SK-N-SH treated with all-trans-retinoic acid at 6 μM for 48 hours (cell line): ENCODE data around the gene UGT1A3.

Experiments
- ATAC-seq: fragments of 200-7000 bp; cut with Tn5 transposase; 3 replicates; pipeline ENCODE4 v1.9.1; 2020; ENCODE audit warnings: mild to moderate bottlenecking, moderate library complexity
- BACH2 ChIP-seq: fragments of 250-450 bp; sonication (Bioruptor Pico); IDR thresholded peaks from 2 replicates; pipeline ENCODE4 v1.9.0; 2021; ENCODE audit warnings: mild to moderate bottlenecking, borderline replicate concordance
- CREB5 ChIP-seq: fragments of 250-450 bp; sonication (Bioruptor Pico); IDR thresholded peaks from 2 replicates; pipeline ENCODE4 v1.5.1; 2020; ENCODE audit warnings: low read depth, mild to moderate bottlenecking, moderate library complexity
- CSDC2 ChIP-seq: fragments of 250-450 bp; sonication (Bioruptor Pico); IDR thresholded peaks from 2 replicates; pipeline ENCODE4 v1.5.0; 2020; ENCODE audit warnings: mild to moderate bottlenecking, moderate library complexity
- CSRNP3 ChIP-seq: fragments of 250-450 bp; sonication (Bioruptor Pico); IDR thresholded peaks from 2 replicates; pipeline ENCODE4 v1.5.1; 2021; ENCODE audit warnings: mild to moderate bottlenecking, moderate library complexity
- ESRRG ChIP-seq: fragments of 250-450 bp; sonication (Bioruptor Pico); IDR thresholded peaks from 2 replicates; pipeline ENCODE4 v1.6.1; 2021; ENCODE audit warnings: mild to moderate bottlenecking
- GLIS3 ChIP-seq: fragments of 250-450 bp; sonication (Bioruptor Pico); IDR thresholded peaks from 2 replicates; pipeline ENCODE4 v1.5.0; 2020; ENCODE audit warnings: mild to moderate bottlenecking, moderate library complexity
- PATZ1 ChIP-seq: fragments of 250-450 bp; sonication (Bioruptor Pico); IDR thresholded peaks from 2 replicates; pipeline ENCODE4 v1.8.0; 2020; ENCODE audit warnings: mild to moderate bottlenecking, moderate library complexity, borderline replicate concordance
- POU6F1 ChIP-seq: fragments of 250-450 bp; sonication (Bioruptor Pico); IDR thresholded peaks from 2 replicates; pipeline ENCODE4 v1.8.0; 2021; ENCODE audit warnings: low read depth, mild to moderate bottlenecking, moderate library complexity, borderline replicate concordance
- RARB ChIP-seq: fragments of 250-450 bp; sonication (Bioruptor Pico); IDR thresholded peaks from 2 replicates; pipeline ENCODE4 v1.8.0; 2021; ENCODE audit warnings: mild to moderate bottlenecking, moderate library complexity
- SNAI2 ChIP-seq: fragments of 250-450 bp; sonication (Bioruptor Pico); IDR thresholded peaks from 2 replicates; pipeline ENCODE4 v1.5.0; 2020; ENCODE audit warnings: mild to moderate bottlenecking, moderate library complexity
- TCF4 ChIP-seq: fragments of 250-450 bp; sonication (Bioruptor Pico); IDR thresholded peaks from 2 replicates; pipeline ENCODE4 v1.8.0; 2021; ENCODE audit warnings: mild to moderate bottlenecking, moderate library complexity, borderline replicate concordance
- TOX ChIP-seq: fragments of 250-450 bp; sonication (Bioruptor Pico); IDR thresholded peaks from 2 replicates; pipeline ENCODE4 v1.8.0; 2021; ENCODE audit warnings: mild to moderate bottlenecking, moderate library complexity, borderline replicate concordance
- TSHZ2 ChIP-seq: fragments of 250-450 bp; sonication (Bioruptor Pico); IDR thresholded peaks from 2 replicates; pipeline ENCODE4 v1.5.0; 2020; ENCODE audit warnings: mild to moderate bottlenecking, moderate library complexity
- ZC3H10 ChIP-seq: fragments of 250-450 bp; sonication (Bioruptor Pico); IDR thresholded peaks from 2 replicates; pipeline ENCODE4 v1.5.1; 2021; ENCODE audit warnings: mild to moderate bottlenecking, moderate library complexity
- ZFP3 ChIP-seq: fragments of 250-450 bp; sonication (Bioruptor Pico); IDR thresholded peaks from 2 replicates; pipeline ENCODE4 v1.5.0; 2020; ENCODE audit warnings: mild to moderate bottlenecking, moderate library complexity
- ZNF70 ChIP-seq: fragments of 450-650 bp; formaldehyde crosslinking; IDR thresholded peaks from 2 replicates; pipeline ENCODE4 v1.5.0; 2020; ENCODE audit warnings: mild to moderate bottlenecking, moderate library complexity
- ZNF8 ChIP-seq: fragments of 450-650 bp; formaldehyde crosslinking; IDR thresholded peaks from 2 replicates; pipeline ENCODE4 v1.5.0; 2020; ENCODE audit warnings: mild to moderate bottlenecking, moderate library complexity

Gene UGT1A3

GRCh38 chr2:233801357-233802131, 72.7 kb downstream of the UGT1A3 start:
- ATAC-seq, result no peak
- TF ChIP-seq BACH2 (no peak), SNAI2 (CRISPR knock-in tag) (no peak), RARB (CRISPR knock-in tag) (no peak), TCF4 (CRISPR knock-in tag) (no peak), POU6F1 (CRISPR knock-in tag) (no peak), ZFP3 (CRISPR knock-in tag) (no peak), ZNF70 (CRISPR knock-in tag) (no peak), CSDC2 (CRISPR knock-in tag) (no peak), TOX (no peak), CREB5 (CRISPR knock-in tag) (no peak), ESRRG (CRISPR knock-in tag) (no peak), ZC3H10 (CRISPR knock-in tag) (no peak)

GRCh38 chr2:233802132-233802815, 73.4 kb downstream of the UGT1A3 start:
- ATAC-seq, result no peak

More at GRCh38 chr2:233802132-233802815, 73.4 kb downstream of the UGT1A3 start:
- TF ChIP-seq CSRNP3 (CRISPR knock-in tag) (no peak), GLIS3 (CRISPR knock-in tag) (no peak), TSHZ2 (CRISPR knock-in tag) (no peak), PATZ1 (no peak), ZC3H10 (CRISPR knock-in tag) (no peak), RARB (CRISPR knock-in tag) (no peak), ZNF70 (CRISPR knock-in tag) (no peak), CSDC2 (CRISPR knock-in tag) (no peak), ZNF8 (no peak), SNAI2 (CRISPR knock-in tag) (no peak), ESRRG (CRISPR knock-in tag) (no peak), TCF4 (CRISPR knock-in tag) (no peak)
